GM23248 (cell line): ENCODE measurements around the gene MBD3L5. TPM values are rescaled to one million over a fixed set of nuclear protein-coding genes. Genes with fewer than 3 reads are reported as not detected.
"Not testable (repeated sequence)": the region's sequence is repeated elsewhere in the genome, so short reads cannot be mapped to it uniquely, and the experiment has no call there.

Source experiments
- DNase-seq: peaks from one replicate; pipeline ENCODE4 v3.0.0-alpha.2; 2015
- H2AFZ ChIP-seq: fragments of 200-600 bp; sonication (generic); 2 replicates; pipeline ENCODE4 v1.6.1; 2016; ENCODE audit warnings: antibody characterized with exemption
- H3F3A ChIP-seq: fragments of 200-600 bp; sonication (generic); 2 replicates; pipeline ENCODE4 v1.6.1; 2016; ENCODE audit warnings: mild to moderate bottlenecking, antibody characterized with exemption, mixed run types; ENCODE audit not compliant: insufficient read depth
- H3K27ac ChIP-seq: fragments of 200-600 bp; sonication (generic); 2 replicates; pipeline ENCODE4 v1.5.1; 2016; ENCODE audit warnings: mild to moderate bottlenecking
- H3K27me3 ChIP-seq: fragments of 200-600 bp; sonication (generic); replicated peaks from 2 replicates; pipeline ENCODE4 v1.6.1; 2016; ENCODE audit warnings: mild to moderate bottlenecking; ENCODE audit not compliant: insufficient read depth
- H3K36me3 ChIP-seq: fragments of 200-600 bp; sonication (generic); 2 replicates; pipeline ENCODE4 v1.6.1; 2016; ENCODE audit warnings: low read depth, mild to moderate bottlenecking
- H3K4me1 ChIP-seq: fragments of 200-600 bp; sonication (generic); 2 replicates; pipeline ENCODE4 v1.6.1; 2016; ENCODE audit warnings: mild to moderate bottlenecking; ENCODE audit not compliant: insufficient read depth
- H3K4me2 ChIP-seq: fragments of 200-600 bp; sonication (generic); one replicate; pipeline ENCODE4 v1.6.1; 2016; ENCODE audit warnings: mild to moderate bottlenecking; ENCODE audit not compliant: unreplicated experiment
- H3K4me3 ChIP-seq: fragments of 200-600 bp; sonication (generic); 2 replicates; pipeline ENCODE4 v1.5.1; 2016; ENCODE audit warnings: mild to moderate bottlenecking
- H3K79me2 ChIP-seq: fragments of 200-600 bp; sonication (generic); 2 replicates; pipeline ENCODE4 v1.6.1; 2016; ENCODE audit warnings: mild to moderate bottlenecking; ENCODE audit not compliant: insufficient read depth
- H3K9ac ChIP-seq: fragments of 200-600 bp; sonication (generic); 2 replicates; pipeline ENCODE4 v1.6.1; 2016; ENCODE audit warnings: mild to moderate bottlenecking
- H3K9me2 ChIP-seq: fragments of 200-600 bp; sonication (generic); 2 replicates; pipeline ENCODE4 v1.6.1; 2016; ENCODE audit warnings: mixed run types, mild to moderate bottlenecking, moderate library complexity; ENCODE audit not compliant: insufficient read depth
- H3K9me3 ChIP-seq: fragments of 200-600 bp; sonication (generic); one replicate; pipeline ENCODE4 v1.6.1; 2017; ENCODE audit warnings: low read depth
- H4K20me1 ChIP-seq: fragments of 200-600 bp; sonication (generic); 2 replicates; pipeline ENCODE4 v1.6.0; 2016; ENCODE audit not compliant: insufficient read depth
- EZH2 ChIP-seq: fragments of 200-600 bp; sonication (generic); IDR thresholded peaks from 2 replicates; pipeline ENCODE4 v1.6.1; 2018; ENCODE audit warnings: antibody characterized with exemption, mild to moderate bottlenecking; ENCODE audit not compliant: insufficient read depth, poor library complexity, severe bottlenecking
- EZH2phosphoT487 ChIP-seq: fragments of 200-600 bp; sonication (generic); IDR thresholded peaks from 2 replicates; pipeline ENCODE4 v1.6.1; 2018; ENCODE audit warnings: antibody characterized with exemption, moderate library complexity, mild to moderate bottlenecking, low read depth; ENCODE audit not compliant: insufficient read depth
- WGBS, 2 experiments: methylation state at CpG; one replicate each; pipeline ENCODE4 v1.1.6; 2015 to 2017; ENCODE audit warnings: low lambda C conversion rate in 2 of 2, low coverage in 1 of 2; ENCODE audit errors: missing lambda C conversion rate in 2 of 2; 5-methylcytosine and 5-hydroxymethylcytosine counted together
- in situ Hi-C: fragments of 300-500 bp; cut with MboI; formaldehyde crosslinking; loops from 2 replicates; pipeline ENCODE4 v1.15.0; 2020
- polyA plus RNA-seq: library from polyadenylated mRNA; unstranded; fragments of >200 nt; fragmentation: Nextera tagmentation; extraction: Ambion mirVana; gene quantifications from 2 replicates; pipeline ENCODE4 v1.2.1, GENCODE V29; 2016
- total RNA-seq: library from RNA; depleted of rRNA; stranded (reverse); fragments of >200 nt; shearing (Covaris generic); gene quantifications from 2 replicates; pipeline ENCODE4 v1.2.3, GENCODE V29; 2014

Gene MBD3L5
- total and polyA plus RNA-seq, 2 experiments from 2014 or later, result not detected

DNA sequence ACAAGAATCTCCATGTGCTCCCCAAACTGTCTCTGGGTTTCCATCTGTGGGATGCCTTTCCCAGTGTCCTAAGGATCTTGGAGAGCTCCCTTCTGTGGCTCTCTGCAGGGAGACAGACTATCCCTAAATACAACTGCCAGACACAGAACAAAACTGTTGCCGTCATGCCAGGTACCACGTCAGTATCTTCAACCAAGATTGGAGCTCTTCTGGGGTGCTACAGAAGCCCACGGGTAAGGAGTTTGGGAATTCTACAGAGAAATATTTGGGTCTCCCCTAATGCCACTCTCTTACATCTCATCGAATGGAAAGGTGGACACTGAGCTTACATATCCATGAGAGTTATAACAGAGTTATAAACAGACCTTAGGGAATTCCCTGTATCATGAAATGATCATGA, 33.0 kb downstream of the MBD3L5 start:
- H3K9me3 ChIP-seq, result no peaks in the 10 kb centered on the region
- H3K79me2 ChIP-seq, result no peaks in the 10 kb centered on the region
- no peaks in the 10 kb centered on the region for H3K27me3 ChIP-seq
- H3K9ac ChIP-seq, result no peak overlapping the region
- H3F3A ChIP-seq, result peaks cover 9% of the 10 kb centered on the region; the same call in 1 of the 2 replicates
- no peaks in the 10 kb centered on the region for H3K9me2 ChIP-seq
- 67 to 68% methylated on average over 4 of the region's 4 CpGs for WGBS, 2 experiments
- H3K27ac ChIP-seq, result no peak overlapping the region
- H3K4me2 ChIP-seq, result no peak overlapping the region
- no peaks in the 10 kb centered on the region for H3K36me3 ChIP-seq
- H3K4me1 ChIP-seq, result peaks cover 10% of the 10 kb centered on the region
- in situ Hi-C loops, result no loop called here
- TF ChIP-seq EZH2 (no peak), EZH2phosphoT487 (no peak)
- no peak for DNase-seq
- no peak overlapping the region for H3K4me3 ChIP-seq
- H2AFZ ChIP-seq, result no peak overlapping the region
- H4K20me1 ChIP-seq, result no peaks in the 10 kb centered on the region

DNA sequence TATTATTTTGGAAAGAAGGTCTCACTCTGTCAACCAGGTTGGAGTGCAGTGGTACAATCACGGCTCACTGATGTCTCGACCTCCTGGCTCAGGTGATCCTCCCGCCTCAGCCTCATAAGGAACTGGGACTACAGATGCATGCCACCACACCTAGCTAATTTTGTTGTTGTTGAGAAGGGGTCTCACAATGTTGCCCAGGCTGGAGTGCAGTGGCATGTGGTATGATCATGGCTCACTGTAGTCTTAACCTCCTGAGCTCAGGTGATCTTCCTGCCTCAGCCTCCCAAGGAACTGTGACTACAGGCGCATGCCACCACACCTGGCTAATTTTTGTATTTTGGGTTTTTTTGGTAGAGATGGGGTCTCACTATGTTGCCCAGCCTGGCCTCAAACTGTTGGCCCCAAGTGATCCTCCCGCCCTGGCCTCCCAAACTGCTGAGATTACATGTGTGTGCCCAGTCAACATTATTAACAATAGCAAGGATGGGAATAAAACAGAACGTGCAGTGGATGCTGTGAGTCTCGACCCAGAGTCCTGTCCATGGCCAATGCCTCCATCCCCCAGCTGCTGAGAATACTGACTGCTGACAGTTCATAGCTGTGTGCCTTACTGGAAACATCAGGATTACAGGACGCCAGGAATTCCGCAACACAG, 33.5 kb downstream of the MBD3L5 start:
- H3K79me2 ChIP-seq, result no peaks in the 10 kb centered on the region
- WGBS, 2 experiments, result 81 to 82% methylated on average over 9 of the region's 9 CpGs
- no peaks in the 10 kb centered on the region for H3K27me3 ChIP-seq
- H3K9me3 ChIP-seq, result no peaks in the 10 kb centered on the region
- H3K9me2 ChIP-seq, result no peaks in the 10 kb centered on the region
- no peak overlapping the region for H3K4me2 ChIP-seq
- H4K20me1 ChIP-seq, result no peaks in the 10 kb centered on the region
- DNase-seq, result no peak
- in situ Hi-C loops, result no loop called here
- TF ChIP-seq EZH2phosphoT487 (no peak), EZH2 (no peak)
- peaks cover 11% of the 10 kb centered on the region; the same call in 1 of the 2 replicates for H3F3A ChIP-seq
- H3K4me1 ChIP-seq, result peaks cover 10% of the 10 kb centered on the region
- H2AFZ ChIP-seq, result no peak overlapping the region
- no peak overlapping the region for H3K9ac ChIP-seq
- H3K27ac ChIP-seq, result no peak overlapping the region
- no peak overlapping the region for H3K4me3 ChIP-seq
- no peaks in the 10 kb centered on the region for H3K36me3 ChIP-seq

DNA sequence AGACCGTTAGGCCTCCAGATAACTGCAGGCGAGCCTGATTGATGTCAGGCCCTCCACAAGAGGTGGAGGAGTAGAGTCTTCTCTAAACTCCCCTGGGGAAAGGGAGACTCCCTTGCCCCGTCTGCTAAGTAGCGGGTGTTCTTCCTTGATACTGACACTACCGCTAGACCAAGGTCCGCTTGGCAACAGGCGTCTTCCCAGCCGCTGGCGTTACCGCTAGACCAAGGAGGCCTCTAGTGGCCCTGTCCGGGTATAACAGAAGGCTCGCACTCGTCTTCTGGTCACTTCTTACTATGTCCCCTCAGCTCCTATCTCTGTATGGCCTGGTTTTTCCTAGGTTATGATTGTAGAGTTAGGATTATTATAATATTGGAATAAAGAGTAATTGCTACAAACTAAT, 36.7 kb downstream of the MBD3L5 start:
- H3F3A ChIP-seq, result peaks cover 11% of the 10 kb centered on the region; the same call in 1 of the 2 replicates
- H2AFZ ChIP-seq, H3K36me3 ChIP-seq, in situ Hi-C loops, H3K9me3 ChIP-seq, H3K27ac ChIP-seq, H4K20me1 ChIP-seq, H3K9ac ChIP-seq, H3K4me3 ChIP-seq, H3K4me2 ChIP-seq, H3K9me2 ChIP-seq, H3K27me3 ChIP-seq: not testable (repeated sequence)
- WGBS, 2 experiments, result 35 to 40% methylated on average over 13 of the region's 13 CpGs
- peaks cover 18% of the 10 kb centered on the region for H3K4me1 ChIP-seq
- DNase-seq, result peak; percentile 52
- peaks cover 20% of the 10 kb centered on the region for H3K79me2 ChIP-seq

DNA sequence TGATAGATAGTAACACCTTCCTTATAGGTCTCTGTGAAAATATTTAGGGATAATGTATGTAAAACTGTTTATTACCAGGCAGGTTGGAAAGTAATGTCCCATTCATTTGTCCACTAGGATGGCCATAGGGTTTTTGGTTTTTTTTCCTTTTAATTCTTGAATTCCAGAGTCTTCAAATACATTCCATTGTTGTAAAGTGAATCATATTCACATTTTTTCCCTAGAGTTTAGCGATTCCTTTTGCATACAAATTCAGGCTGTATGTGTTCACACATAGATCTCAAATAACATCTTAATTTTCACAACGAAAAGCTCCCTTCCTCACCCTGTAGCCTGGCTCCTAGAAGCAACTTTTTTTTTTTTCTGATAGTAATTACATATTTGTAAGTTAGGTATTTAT, 37.3 kb downstream of the MBD3L5 start:
- no peak overlapping the region for H3K4me2 ChIP-seq
- no peak for TF ChIP-seq EZH2
- no peak for TF ChIP-seq EZH2phosphoT487

More for the DNA sequence above, 37.3 kb downstream of the MBD3L5 start:
- Histone ChIP-seq H3F3A (peaks cover 11% of the 10 kb centered on the region; the same call in 1 of the 2 replicates), H3K36me3 (peaks cover 8% of the 10 kb centered on the region), H3K9me2 (no peaks in the 10 kb centered on the region), H3K27me3 (no peaks in the 10 kb centered on the region), H3K79me2 (peaks cover 26% of the 10 kb centered on the region), H3K9me3 (no peaks in the 10 kb centered on the region), H3K9ac (no peak overlapping the region), H3K4me3 (no peak overlapping the region), H3K4me1 (peaks cover 18% of the 10 kb centered on the region), H4K20me1 (no peaks in the 10 kb centered on the region), H3K27ac (no peak overlapping the region), H2AFZ (no peak overlapping the region)
- 30% methylated on average over 2 of the region's 2 CpGs for WGBS, 2 experiments
- in situ Hi-C loops, result no loop called here
- DNase-seq, result peak; percentile 48
